Measurements from ENCODE around the gene AKT3.
"Not testable (repeated sequence)": the region's sequence is repeated elsewhere in the genome, so short reads cannot be mapped to it uniquely, and the experiment has no call there.

AKT3 gene

DNA sequence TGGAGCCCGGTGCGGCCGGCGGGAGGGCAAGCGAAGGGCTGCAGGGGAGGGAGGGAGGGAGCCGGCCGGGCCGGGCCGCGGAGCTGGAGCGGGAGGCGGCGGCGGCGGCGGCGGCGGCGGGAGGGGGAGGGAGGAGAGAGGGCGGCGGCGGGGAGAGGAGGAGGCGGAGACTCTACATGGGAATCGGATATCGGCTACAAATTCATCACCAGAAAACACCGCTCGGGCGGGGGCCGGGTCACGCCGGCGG is at the start of gene AKT3:
Gene AKT3 (minus strand): TSS at position 42 of the 250 bp plus-strand sequence. CDS start 7,073 bp downstream, outside the sequence.
- H3K9me3 ChIP-seq (ENCODE audit: control insufficient read depth in 2 of 2, low read length in 2 of 2) = no peaks in the 10 kb centered on the region
- peak within 1 kb of the TSS; percentile 89 for H3K27ac ChIP-seq (ENCODE audit: low read length)
- peak within 1 kb of the TSS; percentile 85 to 90 for H3K4me3 ChIP-seq (ENCODE audit: low read length in 2 of 2)
- no peaks in the 10 kb centered on the region for H3K27me3 ChIP-seq (ENCODE audit: control insufficient read depth in 1 of 2, insufficient read depth in 2 of 2, low read length in 2 of 2)
- H3K4me1 ChIP-seq (ENCODE audit: control insufficient read depth, insufficient read depth, low read length) = peaks cover 2% of the 10 kb centered on the region
- H3K36me3 ChIP-seq (ENCODE audit: control insufficient read depth in 2 of 2, insufficient read depth in 2 of 2, low read length in 2 of 2) = no peaks in the 10 kb centered on the region
- H3K9ac ChIP-seq (ENCODE audit: low read length in 2 of 2) = peak within 1 kb of the TSS; percentile 86 to 92

DNA sequence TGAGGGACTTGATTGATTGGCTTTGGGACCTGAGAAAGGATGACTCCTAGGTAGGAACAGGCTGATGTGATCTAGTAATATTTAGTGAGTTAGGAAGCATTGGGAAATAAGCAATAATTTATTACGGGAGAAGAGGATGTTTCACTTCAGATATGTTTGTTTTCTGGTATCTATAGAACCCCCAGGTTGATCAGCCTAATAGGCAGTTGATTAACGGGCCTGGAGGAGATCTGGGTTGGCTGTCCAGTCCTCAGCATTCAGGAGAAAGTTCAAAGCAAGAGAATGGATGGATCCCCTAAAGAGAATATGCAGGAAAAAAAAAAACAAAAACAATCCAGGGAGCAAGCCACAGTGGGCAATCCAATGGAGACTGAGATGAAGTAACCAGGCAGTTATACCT is 48.2 kb upstream of the AKT3 start:
- no peaks in the 10 kb centered on the region for H3K9me3 ChIP-seq (ENCODE audit: control insufficient read depth in 2 of 2, low read length in 2 of 2)
- no peak overlapping the region for H3K4me3 ChIP-seq (ENCODE audit: low read length in 2 of 2)
- H3K27me3 ChIP-seq (ENCODE audit: control insufficient read depth in 1 of 2, insufficient read depth in 2 of 2, low read length in 2 of 2) = peaks cover 0 to 9% of the 10 kb centered on the region in 2 donors
- no peak overlapping the region for H3K27ac ChIP-seq (ENCODE audit: low read length)
- no peaks in the 10 kb centered on the region for H3K4me1 ChIP-seq (ENCODE audit: control insufficient read depth, insufficient read depth, low read length)
- no peaks in the 10 kb centered on the region for H3K36me3 ChIP-seq (ENCODE audit: control insufficient read depth in 2 of 2, insufficient read depth in 2 of 2, low read length in 2 of 2)
- no peak overlapping the region for H3K9ac ChIP-seq (ENCODE audit: low read length in 2 of 2)

DNA sequence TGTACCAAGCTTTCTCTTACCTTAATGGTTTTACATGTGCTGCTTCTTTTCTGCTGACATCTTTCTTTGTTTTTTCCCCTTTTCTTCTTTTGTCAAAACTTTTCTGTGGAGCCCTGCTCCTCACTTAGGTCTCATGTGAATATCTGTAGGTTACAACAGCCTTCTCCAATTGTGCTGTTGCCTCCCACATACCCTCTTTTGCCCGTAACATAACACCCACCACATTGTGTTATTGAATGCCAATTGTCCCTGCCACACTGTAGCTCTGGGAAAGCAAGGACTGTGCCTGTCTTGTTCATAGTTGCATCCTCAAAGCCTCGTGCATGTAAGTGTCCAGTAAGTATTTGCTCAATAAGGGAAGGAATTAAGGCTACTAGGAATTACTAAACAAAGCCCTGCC is 46.3 kb upstream of the AKT3 start:
- no peak overlapping the region for H3K4me3 ChIP-seq (ENCODE audit: low read length in 2 of 2)
- H3K27ac ChIP-seq (ENCODE audit: low read length) = no peak overlapping the region
- H3K9me3 ChIP-seq (ENCODE audit: control insufficient read depth in 2 of 2, low read length in 2 of 2) = no peaks in the 10 kb centered on the region
- no peak overlapping the region for H3K9ac ChIP-seq (ENCODE audit: low read length in 2 of 2)
- H3K4me1 ChIP-seq (ENCODE audit: control insufficient read depth, insufficient read depth, low read length) = no peaks in the 10 kb centered on the region
- peaks cover 0 to 9% of the 10 kb centered on the region in 2 donors for H3K27me3 ChIP-seq (ENCODE audit: control insufficient read depth in 1 of 2, insufficient read depth in 2 of 2, low read length in 2 of 2)
- no peaks in the 10 kb centered on the region for H3K36me3 ChIP-seq (ENCODE audit: control insufficient read depth in 2 of 2, insufficient read depth in 2 of 2, low read length in 2 of 2)

DNA sequence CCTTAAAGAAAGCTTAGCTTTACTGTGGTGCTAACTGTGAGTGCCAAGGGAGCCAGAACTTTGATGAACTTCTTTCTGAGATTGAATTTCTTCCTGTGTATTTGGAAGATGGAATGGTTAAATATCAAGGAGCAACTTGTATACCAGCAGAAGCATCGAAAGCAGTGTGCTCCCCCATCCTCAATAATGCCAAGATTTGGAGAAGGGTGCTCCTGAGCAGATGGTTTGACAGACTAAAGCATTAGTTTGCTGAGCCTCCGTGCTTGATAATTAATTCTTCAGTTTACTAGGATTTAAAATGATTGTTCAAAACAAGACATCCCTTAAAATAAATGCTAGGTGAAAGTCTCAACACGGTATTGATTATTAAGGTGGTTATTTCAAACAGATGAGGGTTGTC is 42.4 kb upstream of the AKT3 start:
- H3K4me1 ChIP-seq (ENCODE audit: control insufficient read depth, insufficient read depth, low read length) = no peaks in the 10 kb centered on the region
- H3K27me3 ChIP-seq (ENCODE audit: control insufficient read depth in 1 of 2, insufficient read depth in 2 of 2, low read length in 2 of 2) = peaks cover 0 to 7% of the 10 kb centered on the region in 2 donors

DNA sequence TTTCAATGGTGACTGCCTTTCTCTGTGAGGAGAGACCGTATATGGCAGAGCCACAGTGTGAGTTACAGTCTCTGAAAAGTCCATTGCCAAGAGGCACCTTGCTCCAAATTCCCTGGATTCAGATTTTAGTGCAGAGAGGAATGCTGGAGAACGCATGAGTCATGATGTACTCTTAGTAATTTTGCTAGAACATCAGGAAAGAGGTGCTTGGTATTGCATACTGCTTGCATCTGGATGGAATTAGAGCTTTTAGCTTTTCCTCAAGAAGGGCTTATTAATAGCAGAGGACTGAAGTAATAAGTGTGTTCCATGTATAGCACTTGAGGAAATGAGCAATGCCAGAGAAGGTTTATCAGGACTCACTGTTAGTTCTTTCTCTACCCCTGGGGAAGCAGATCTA is 40.5 kb upstream of the AKT3 start:
- H3K9ac ChIP-seq (ENCODE audit: low read length in 2 of 2) = no peak overlapping the region
- no peak overlapping the region for H3K27ac ChIP-seq (ENCODE audit: low read length)
- no peaks in the 10 kb centered on the region for H3K36me3 ChIP-seq (ENCODE audit: control insufficient read depth in 2 of 2, insufficient read depth in 2 of 2, low read length in 2 of 2)
- H3K4me1 ChIP-seq (ENCODE audit: control insufficient read depth, insufficient read depth, low read length) = no peaks in the 10 kb centered on the region
- no peaks in the 10 kb centered on the region for H3K9me3 ChIP-seq (ENCODE audit: control insufficient read depth in 2 of 2, low read length in 2 of 2)
- no peak overlapping the region for H3K4me3 ChIP-seq (ENCODE audit: low read length in 2 of 2)
- H3K27me3 ChIP-seq (ENCODE audit: control insufficient read depth in 1 of 2, insufficient read depth in 2 of 2, low read length in 2 of 2) = no peaks in the 10 kb centered on the region

More for the DNA sequence above, 42.4 kb upstream of the AKT3 start:
- H3K27ac ChIP-seq (ENCODE audit: low read length) = no peak overlapping the region
- no peak overlapping the region for H3K9ac ChIP-seq (ENCODE audit: low read length in 2 of 2)
- H3K4me3 ChIP-seq (ENCODE audit: low read length in 2 of 2) = no peak overlapping the region
- no peaks in the 10 kb centered on the region for H3K36me3 ChIP-seq (ENCODE audit: control insufficient read depth in 2 of 2, insufficient read depth in 2 of 2, low read length in 2 of 2)
- no peaks in the 10 kb centered on the region for H3K9me3 ChIP-seq (ENCODE audit: control insufficient read depth in 2 of 2, low read length in 2 of 2)

DNA sequence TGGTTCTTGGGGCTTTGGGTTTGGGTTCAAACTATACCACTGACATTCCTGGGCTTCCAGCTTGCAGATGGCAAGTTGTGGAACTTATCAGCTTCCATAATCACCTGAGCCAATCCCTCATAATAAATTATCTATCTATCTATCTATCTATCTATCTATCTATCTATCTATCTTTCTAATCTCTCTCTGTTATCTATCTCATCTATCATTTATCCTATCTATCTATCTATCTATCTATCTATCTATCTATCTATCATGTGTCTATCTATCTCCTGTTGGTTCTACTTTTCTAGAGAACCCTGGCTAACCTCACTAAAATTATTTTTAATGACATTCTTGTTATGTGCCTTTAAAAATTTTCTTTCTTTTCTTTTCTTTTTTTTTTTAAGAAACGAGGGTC is 35.8 kb upstream of the AKT3 start:
- no peaks in the 10 kb centered on the region for H3K9me3 ChIP-seq (ENCODE audit: control insufficient read depth in 2 of 2, low read length in 2 of 2)
- no peaks in the 10 kb centered on the region for H3K4me1 ChIP-seq (ENCODE audit: control insufficient read depth, insufficient read depth, low read length)
- H3K36me3 ChIP-seq (ENCODE audit: control insufficient read depth in 2 of 2, insufficient read depth in 2 of 2, low read length in 2 of 2) = no peaks in the 10 kb centered on the region
- no peak overlapping the region for H3K27ac ChIP-seq (ENCODE audit: low read length)
- H3K4me3 ChIP-seq (ENCODE audit: low read length in 2 of 2) = no peak overlapping the region
- no peak overlapping the region for H3K9ac ChIP-seq (ENCODE audit: low read length in 2 of 2)
- no peaks in the 10 kb centered on the region for H3K27me3 ChIP-seq (ENCODE audit: control insufficient read depth in 1 of 2, insufficient read depth in 2 of 2, low read length in 2 of 2)

DNA sequence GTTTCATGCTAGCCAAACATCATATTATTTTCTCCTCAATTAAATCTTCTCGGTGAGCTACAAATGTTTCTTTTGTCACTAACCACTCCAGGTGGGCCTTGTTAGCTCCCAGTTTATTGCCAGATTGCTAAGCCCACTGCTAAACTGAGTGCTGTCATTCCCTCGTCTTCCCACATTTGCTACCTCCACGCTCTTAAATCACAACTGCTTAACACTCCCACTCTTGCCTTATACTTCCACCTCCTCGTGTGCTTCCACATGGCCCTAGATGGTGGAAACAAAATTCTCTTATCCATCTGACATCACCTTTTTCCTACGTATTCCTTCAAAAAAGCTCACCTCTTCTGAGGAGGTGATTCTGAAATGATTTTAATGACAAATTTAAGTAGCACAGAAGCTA is 34.6 kb upstream of the AKT3 start:
- no peak overlapping the region for H3K9ac ChIP-seq (ENCODE audit: low read length in 2 of 2)
- H3K4me1 ChIP-seq (ENCODE audit: control insufficient read depth, insufficient read depth, low read length) = no peaks in the 10 kb centered on the region
- H3K9me3 ChIP-seq (ENCODE audit: control insufficient read depth in 2 of 2, low read length in 2 of 2) = no peaks in the 10 kb centered on the region
- H3K4me3 ChIP-seq (ENCODE audit: low read length in 2 of 2) = no peak overlapping the region
- no peak overlapping the region for H3K27ac ChIP-seq (ENCODE audit: low read length)
- H3K27me3 ChIP-seq (ENCODE audit: control insufficient read depth in 1 of 2, insufficient read depth in 2 of 2, low read length in 2 of 2) = no peaks in the 10 kb centered on the region
- no peaks in the 10 kb centered on the region for H3K36me3 ChIP-seq (ENCODE audit: control insufficient read depth in 2 of 2, insufficient read depth in 2 of 2, low read length in 2 of 2)

DNA sequence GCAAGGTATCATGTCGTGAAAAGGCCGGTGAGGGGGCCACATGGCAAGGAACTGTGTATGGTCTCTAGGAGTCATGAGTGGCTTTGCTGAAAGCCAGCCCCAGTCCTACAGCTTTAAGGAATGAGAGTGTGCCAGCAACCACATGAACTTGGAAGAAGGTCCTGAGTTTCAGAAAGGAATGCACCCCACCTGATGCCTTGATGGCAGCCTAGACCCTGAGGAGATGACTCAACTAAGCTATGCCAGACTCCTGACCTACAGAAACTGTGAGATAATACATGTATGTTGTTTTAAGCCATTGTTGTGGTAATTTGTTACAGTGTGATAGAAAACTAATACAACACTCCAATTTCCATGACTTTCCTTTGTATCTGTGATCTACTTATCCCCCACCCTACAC is 33.5 kb upstream of the AKT3 start:
- no peaks in the 10 kb centered on the region for H3K4me1 ChIP-seq (ENCODE audit: control insufficient read depth, insufficient read depth, low read length)
- no peaks in the 10 kb centered on the region for H3K27me3 ChIP-seq (ENCODE audit: control insufficient read depth in 1 of 2, insufficient read depth in 2 of 2, low read length in 2 of 2)
- H3K27ac ChIP-seq (ENCODE audit: low read length) = no peak overlapping the region
- H3K9ac ChIP-seq (ENCODE audit: low read length in 2 of 2) = no peak overlapping the region
- H3K36me3 ChIP-seq (ENCODE audit: control insufficient read depth in 2 of 2, insufficient read depth in 2 of 2, low read length in 2 of 2) = no peaks in the 10 kb centered on the region
- no peaks in the 10 kb centered on the region for H3K9me3 ChIP-seq (ENCODE audit: control insufficient read depth in 2 of 2, low read length in 2 of 2)
- H3K4me3 ChIP-seq (ENCODE audit: low read length in 2 of 2) = no peak overlapping the region

DNA sequence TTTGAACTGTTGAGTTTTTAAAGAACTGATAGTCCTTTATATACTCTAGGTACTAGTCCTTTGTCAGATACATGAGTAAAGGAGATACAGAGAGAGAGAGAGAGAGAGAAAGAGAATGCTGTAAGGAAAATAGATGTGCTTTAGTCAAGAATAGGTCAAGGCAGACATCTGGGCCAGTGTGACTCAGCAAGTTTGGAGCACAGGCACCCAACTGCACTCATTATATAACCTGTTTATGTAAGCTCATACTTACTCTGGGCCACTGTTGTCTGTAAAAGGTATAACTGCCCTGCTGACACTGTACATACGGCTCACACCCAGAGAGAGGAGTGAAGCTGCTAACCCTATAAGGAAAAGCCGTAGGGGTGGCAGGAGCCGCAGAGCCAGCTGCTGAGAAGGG is 32.2 kb upstream of the AKT3 start:
- Histone ChIP-seq H3K4me3 (ENCODE audit: low read length in 2 of 2) (no peak overlapping the region), H3K27me3 (ENCODE audit: control insufficient read depth in 1 of 2, insufficient read depth in 2 of 2, low read length in 2 of 2) (no peaks in the 10 kb centered on the region), H3K9me3 (ENCODE audit: control insufficient read depth in 2 of 2, low read length in 2 of 2) (no peaks in the 10 kb centered on the region), H3K27ac (ENCODE audit: low read length) (no peak overlapping the region), H3K36me3 (ENCODE audit: control insufficient read depth in 2 of 2, insufficient read depth in 2 of 2, low read length in 2 of 2) (no peaks in the 10 kb centered on the region), H3K4me1 (ENCODE audit: control insufficient read depth, insufficient read depth, low read length) (no peaks in the 10 kb centered on the region), H3K9ac (ENCODE audit: low read length in 2 of 2) (no peak overlapping the region)

DNA sequence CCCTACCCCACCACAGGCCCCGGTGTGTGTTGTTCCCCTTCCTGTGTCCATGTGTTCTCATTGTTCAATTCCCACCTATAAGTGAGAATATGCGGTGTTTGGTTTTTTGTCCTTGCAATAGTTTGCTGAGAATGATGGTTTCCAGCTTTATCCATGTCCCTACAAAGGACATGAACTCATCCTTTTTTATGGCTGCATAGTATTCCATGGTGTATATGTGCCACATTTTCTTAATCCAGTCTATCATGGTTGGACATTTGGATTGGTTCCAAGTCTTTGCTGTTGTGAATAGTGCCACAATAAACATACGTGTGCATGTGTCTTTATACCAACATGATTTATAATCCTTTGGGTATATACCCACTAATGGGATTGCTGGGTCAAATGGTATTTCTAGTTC is 27.0 kb upstream of the AKT3 start:
- H3K4me1 ChIP-seq (ENCODE audit: control insufficient read depth, insufficient read depth, low read length); H3K27ac ChIP-seq (ENCODE audit: low read length); H3K27me3 ChIP-seq (ENCODE audit: control insufficient read depth in 1 of 2, insufficient read depth in 2 of 2, low read length in 2 of 2); H3K36me3 ChIP-seq (ENCODE audit: control insufficient read depth in 2 of 2, insufficient read depth in 2 of 2, low read length in 2 of 2); H3K9me3 ChIP-seq (ENCODE audit: control insufficient read depth in 2 of 2, low read length in 2 of 2); H3K4me3 ChIP-seq (ENCODE audit: low read length in 2 of 2); H3K9ac ChIP-seq (ENCODE audit: low read length in 2 of 2): not testable (repeated sequence)

DNA sequence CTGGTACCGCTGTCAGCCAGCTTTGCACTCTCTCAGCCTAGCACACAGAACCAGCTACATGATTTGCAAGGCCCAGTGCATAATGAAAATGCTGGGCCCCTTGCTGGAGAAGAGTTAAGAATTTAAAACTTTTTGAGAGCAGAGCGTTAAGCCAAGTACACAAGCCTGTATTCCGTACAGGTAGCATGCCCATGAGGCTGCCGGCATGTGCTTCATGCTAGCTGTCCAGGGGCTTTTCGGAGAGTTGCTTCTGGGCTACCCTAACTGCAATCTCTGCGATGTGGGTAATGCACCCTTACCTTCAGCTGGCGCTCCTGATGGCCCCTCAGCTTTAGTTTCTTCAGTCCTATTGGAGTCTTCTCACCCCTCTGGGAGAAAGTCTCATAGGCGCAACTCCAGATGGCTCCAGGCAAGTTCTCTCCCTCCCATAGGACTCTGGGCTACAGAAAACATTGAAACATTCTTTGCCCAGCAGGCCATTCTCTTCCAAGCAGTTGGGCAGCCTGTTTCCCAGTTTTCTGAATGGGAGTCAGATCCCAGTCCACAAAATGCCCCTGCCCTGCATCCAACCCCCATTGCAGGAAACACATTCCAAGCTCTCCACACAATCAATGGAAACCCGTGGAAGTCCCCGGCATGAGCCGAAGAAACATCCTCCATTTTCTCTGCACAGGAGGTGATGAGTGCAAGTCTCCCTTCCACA is 5.7 kb upstream of the AKT3 start:
- no peaks in the 10 kb centered on the region for H3K27me3 ChIP-seq (ENCODE audit: control insufficient read depth in 1 of 2, insufficient read depth in 2 of 2, low read length in 2 of 2)
- no peaks in the 10 kb centered on the region for H3K9me3 ChIP-seq (ENCODE audit: control insufficient read depth in 2 of 2, low read length in 2 of 2)

More for the DNA sequence above, 5.7 kb upstream of the AKT3 start:
- H3K27ac ChIP-seq (ENCODE audit: low read length) = no peak overlapping the region
- no peaks in the 10 kb centered on the region for H3K36me3 ChIP-seq (ENCODE audit: control insufficient read depth in 2 of 2, insufficient read depth in 2 of 2, low read length in 2 of 2)
- H3K4me1 ChIP-seq (ENCODE audit: control insufficient read depth, insufficient read depth, low read length) = no peaks in the 10 kb centered on the region
- no peak overlapping the region for H3K9ac ChIP-seq (ENCODE audit: low read length in 2 of 2)
- H3K4me3 ChIP-seq (ENCODE audit: low read length in 2 of 2) = no peak overlapping the region
